Smooth muscle cell of the brain vasculature (primary cell): ENCODE results near the gene PCDHGA1.
"Not testable (repeated sequence)": the region's sequence is repeated elsewhere in the genome, so short reads cannot be mapped to it uniquely, and the experiment has no call there.

Source experiments
- DNase-seq: peaks from one replicate; pipeline ENCODE4 v3.0.0-alpha.2; 2012; ENCODE audit warnings: low read depth, low spot score

Gene PCDHGA1

GRCh38 chr5:141382469-141383294 lies 52.4 kb downstream of the PCDHGA1 start, which contains the start of gene PCDHGA7:
PCDHGA7 (plus strand) TSS chr5:141382742; CDS start chr5:141382900, 158 bp downstream.
- DNase-seq, result no peak

GRCh38 chr5:141383345-141383744 lies 53.0 kb downstream of the PCDHGA1 start:
- DNase-seq, result no peak

- DNase-seq, result no peak
Observed at GRCh38 chr5:141384471-141385267, 54.4 kb downstream of the PCDHGA1 start.

DNA sequence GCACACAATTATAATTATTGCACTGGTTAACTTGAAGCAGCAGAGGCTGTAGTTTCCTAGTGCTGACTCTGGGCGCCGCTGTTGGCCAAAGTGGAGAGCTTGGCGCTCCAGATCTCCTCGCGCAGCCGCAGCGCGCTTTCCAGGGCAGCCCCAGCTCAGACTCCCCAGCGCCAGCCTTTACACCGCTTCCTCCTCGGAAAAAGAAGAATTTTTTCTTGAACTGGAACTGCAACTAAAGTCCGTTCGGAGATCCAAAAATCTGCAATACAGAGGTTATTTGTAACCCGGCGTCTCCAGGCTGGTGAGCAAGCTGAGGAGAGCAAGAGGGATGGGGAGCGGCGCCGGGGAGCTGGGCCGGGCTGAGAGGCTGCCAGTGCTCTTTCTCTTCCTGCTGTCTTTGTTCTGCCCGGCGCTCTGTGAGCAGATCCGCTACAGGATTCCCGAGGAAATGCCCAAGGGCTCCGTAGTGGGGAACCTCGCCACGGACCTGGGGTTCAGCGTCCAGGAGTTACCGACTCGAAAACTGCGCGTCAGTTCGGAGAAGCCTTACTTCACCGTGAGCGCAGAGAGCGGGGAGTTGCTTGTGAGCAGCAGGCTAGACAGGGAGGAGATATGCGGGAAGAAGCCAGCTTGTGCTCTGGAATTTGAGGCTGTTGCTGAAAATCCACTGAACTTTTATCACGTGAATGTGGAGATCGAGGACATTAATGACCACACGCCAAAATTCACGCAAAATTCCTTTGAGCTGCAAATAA lies 57.4 kb downstream of the PCDHGA1 start, which contains the start of gene PCDHGB4:
PCDHGB4 (plus strand) TSS at position 142 of the 755 bp plus-strand sequence; CDS start at position 329, 187 bp downstream.
- DNase-seq, result not testable (repeated sequence)

- DNase-seq, result no peak
Observed at GRCh38 chr5:141388661-141389060, 58.3 kb downstream of the PCDHGA1 start.

DNA sequence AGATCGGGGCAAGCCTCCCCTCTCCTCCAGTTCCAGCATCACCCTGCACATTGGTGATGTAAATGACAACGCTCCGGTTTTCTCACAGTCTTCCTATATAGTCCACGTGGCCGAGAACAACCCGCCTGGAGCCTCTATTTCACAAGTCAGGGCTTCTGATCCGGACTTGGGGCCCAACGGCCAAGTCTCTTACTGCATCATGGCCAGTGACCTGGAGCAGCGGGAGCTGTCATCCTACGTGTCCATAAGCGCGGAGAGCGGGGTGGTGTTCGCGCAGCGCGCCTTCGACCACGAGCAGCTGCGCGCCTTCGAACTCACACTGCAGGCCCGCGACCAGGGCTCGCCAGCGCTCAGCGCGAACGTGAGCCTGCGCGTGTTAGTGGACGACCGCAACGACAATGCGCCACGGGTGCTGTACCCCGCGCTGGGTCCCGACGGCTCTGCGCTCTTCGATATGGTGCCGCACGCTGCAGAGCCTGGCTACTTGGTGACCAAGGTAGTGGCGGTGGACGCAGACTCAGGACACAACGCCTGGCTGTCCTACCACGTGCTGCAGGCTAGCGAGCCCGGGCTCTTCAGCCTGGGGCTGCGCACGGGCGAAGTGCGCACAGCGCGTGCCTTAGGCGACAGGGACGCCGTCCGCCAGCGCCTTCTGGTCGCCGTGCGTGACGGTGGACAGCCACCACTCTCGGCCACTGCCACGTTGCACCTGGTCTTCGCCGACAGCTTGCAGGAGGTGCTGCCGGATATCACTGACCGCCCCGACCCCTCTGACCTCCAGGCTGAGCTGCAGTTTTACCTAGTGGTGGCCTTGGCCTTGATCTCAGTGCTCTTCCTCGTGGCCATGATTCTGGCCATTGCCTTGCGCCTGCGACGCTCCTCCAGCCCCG lies 59.1 kb downstream of the PCDHGA1 start:
- DNase-seq, result no peak

GRCh38 chr5:141392429-141393198 lies 62.3 kb downstream of the PCDHGA1 start, which contains the start of gene PCDHGA8:
PCDHGA8 (plus strand) TSS chr5:141392633; CDS start chr5:141392814, 181 bp downstream.
- DNase-seq, result no peak

DNA sequence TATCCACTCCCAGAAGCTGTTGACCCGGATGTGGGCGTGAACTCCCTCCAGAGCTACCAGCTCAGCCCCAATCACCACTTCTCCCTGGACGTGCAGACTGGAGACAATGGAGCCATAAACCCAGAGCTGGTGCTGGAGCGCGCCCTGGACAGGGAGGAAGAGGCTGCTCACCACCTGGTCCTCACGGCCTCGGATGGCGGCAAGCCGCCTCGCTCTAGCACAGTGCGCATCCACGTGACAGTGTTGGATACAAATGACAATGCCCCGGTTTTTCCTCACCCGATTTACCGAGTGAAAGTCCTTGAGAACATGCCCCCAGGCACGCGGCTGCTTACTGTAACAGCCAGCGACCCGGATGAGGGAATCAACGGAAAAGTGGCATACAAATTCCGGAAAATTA lies 63.0 kb downstream of the PCDHGA1 start:
- no peak for DNase-seq

- not testable (repeated sequence) for DNase-seq
Observed at GRCh38 chr5:141394401-141395187, 64.3 kb downstream of the PCDHGA1 start.

DNA sequence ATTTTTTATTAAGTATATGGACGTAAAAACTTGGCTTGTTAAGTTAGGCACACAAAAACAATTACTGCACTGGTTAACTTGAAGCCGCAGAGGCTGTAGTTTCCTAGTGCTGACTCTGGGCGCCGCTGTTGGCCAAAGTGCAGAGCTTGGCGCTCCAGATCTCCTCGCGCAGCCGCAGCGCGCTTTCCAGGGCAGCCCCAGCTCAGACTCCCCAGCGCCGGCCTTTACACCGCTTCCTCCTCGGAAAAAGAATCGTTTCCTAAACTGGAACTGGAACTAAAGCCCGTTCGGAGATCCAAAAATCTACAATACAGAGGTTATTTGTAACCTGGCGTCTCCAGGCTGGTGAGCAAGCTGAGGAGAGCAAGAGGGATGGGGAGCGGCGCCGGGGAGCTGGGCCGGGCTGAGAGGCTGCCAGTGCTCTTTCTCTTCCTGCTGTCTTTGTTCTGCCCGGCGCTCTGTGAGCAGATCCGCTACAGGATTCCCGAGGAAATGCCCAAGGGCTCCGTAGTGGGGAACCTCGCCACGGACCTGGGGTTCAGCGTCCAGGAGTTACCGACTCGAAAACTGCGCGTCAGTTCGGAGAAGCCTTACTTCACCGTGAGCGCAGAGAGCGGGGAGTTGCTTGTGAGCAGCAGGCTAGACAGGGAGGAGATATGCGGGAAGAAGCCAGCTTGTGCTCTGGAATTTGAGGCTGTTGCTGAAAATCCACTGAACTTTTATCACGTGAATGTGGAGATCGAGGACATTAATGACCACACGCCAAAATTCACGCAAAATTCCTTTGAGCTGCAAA lies 67.6 kb downstream of the PCDHGA1 start, which contains the start of gene PCDHGB5:
PCDHGB5 (plus strand) TSS at position 192 of the 796 bp plus-strand sequence; CDS start at position 373, 181 bp downstream.
- not testable (repeated sequence) for DNase-seq

- DNase-seq, result no peak
Observed at GRCh38 chr5:141398608-141399007, 68.3 kb downstream of the PCDHGA1 start.

GRCh38 chr5:141399555-141400258 lies 69.4 kb downstream of the PCDHGA1 start:
- no peak for DNase-seq

- DNase-seq, result no peak
Observed at GRCh38 chr5:141402553-141403243, 72.4 kb downstream of the PCDHGA1 start, which contains the start of gene PCDHGA9. PCDHGA9 (plus strand) TSS chr5:141402778; CDS start chr5:141402953, 175 bp downstream.

- DNase-seq, result no peak
Observed at GRCh38 chr5:141403387-141403786, 73.1 kb downstream of the PCDHGA1 start.

DNA sequence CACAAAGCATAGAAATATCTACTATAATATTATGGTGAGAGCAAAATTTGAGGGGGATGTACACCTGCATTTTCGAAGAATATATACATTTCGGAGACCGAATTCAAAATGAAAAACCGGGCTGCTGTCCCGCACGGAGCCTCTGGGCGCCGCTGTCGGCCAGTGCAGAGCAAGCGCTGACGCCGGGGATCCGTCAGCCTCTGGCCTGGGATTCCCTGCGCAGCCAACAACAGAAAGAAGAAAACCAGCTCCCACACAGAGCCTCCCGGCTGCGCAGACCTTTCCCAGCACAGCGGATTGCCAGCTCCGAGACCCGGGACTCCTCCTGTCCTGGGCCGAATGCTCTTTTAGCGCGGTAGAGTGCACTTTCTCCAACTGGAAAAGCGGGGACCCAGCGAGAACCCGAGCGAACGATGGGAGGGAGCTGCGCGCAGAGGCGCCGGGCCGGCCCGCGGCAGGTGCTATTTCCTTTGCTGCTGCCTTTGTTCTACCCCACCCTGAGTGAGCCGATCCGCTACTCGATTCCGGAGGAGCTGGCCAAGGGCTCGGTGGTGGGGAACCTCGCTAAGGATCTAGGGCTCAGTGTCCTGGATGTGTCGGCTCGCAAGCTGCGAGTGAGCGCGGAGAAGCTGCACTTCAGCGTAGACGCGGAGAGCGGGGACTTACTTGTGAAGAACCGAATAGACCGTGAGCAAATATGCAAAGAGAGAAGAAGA lies 77.6 kb downstream of the PCDHGA1 start, which contains the start of gene PCDHGB6:
PCDHGB6 (plus strand) TSS at position 232 of the 716 bp plus-strand sequence; CDS start at position 414, 182 bp downstream.
- not testable (repeated sequence) for DNase-seq
